ENCODE data around the gene SEC61A1.
A peak's percentile ranks its signal among the peaks of the same experiment; 100 is the strongest.

- TF ChIP-seq POLR2A (IDR thresholded peaks at IDR 0.05) (no peak), CTCF (IDR thresholded peaks at IDR 0.05) (peak in 4 of 7 experiments; percentile 8 to 37 (median 23)), EP300 (IDR thresholded peaks at IDR 0.05) (no peak), POLR2AphosphoS5 (IDR thresholded peaks at IDR 0.05) (no peak)
Measured at GRCh38 chr3:128011140-128011539, 41.1 kb upstream of the SEC61A1 start.
